TTC549 (cell line): ENCODE measurements around the gene HOXD13.

Experiments used
- FAIRE-seq: peaks from 2 replicates; lab custom pipeline; 2012; peaks lifted over from hg19 to GRCh38; lab: Jason Lieb, UNC

The HOXD13 gene

DNA sequence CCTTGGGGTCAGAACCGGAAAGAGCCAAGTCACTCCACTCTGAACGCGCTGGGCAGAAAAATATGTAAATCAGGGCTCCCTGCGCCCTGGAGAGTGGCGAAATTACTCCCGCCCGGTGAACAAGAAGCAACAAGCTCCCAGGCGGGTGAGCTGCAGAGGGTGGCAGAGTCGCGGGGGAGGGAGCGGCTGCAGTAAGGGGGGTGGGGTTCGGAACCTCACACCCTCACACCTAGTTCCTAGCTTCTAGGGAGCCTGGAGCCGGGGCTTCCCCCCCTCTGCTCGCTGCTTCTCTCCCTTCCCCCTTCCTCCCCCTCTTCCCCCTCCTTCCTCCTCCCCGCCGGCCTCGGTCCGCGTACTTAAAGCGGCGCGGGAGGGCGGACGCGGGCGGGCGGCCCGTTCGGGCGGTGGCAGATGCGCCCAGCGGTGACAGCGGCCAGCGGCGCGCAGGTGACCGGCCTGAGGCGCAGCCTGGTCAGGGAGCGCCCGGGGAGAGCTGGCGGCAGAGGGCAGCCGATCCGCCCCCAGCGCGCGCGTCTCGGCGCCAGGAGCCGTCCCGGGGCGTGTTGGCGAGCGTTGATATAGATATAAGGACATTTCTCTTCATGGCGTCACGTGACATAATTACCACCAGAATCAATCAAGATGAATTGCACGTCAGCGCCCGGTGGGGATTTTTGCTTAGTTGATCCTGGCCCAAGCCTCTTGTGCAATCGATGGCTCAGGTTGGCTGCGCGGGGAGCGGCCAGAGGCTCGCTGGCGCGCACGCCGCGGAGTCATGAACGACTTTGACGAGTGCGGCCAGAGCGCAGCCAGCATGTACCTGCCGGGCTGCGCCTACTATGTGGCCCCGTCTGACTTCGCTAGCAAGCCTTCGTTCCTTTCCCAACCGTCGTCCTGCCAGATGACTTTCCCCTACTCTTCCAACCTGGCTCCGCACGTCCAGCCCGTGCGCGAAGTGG lies 14.3 kb downstream of the HOXD13 start, which contains the start of gene HOXD11:
Gene HOXD11 (plus strand): TSS at position 700 of the 959 bp plus-strand sequence. CDS start 76 bp downstream, at position 776.
- FAIRE-seq = no peak

DNA sequence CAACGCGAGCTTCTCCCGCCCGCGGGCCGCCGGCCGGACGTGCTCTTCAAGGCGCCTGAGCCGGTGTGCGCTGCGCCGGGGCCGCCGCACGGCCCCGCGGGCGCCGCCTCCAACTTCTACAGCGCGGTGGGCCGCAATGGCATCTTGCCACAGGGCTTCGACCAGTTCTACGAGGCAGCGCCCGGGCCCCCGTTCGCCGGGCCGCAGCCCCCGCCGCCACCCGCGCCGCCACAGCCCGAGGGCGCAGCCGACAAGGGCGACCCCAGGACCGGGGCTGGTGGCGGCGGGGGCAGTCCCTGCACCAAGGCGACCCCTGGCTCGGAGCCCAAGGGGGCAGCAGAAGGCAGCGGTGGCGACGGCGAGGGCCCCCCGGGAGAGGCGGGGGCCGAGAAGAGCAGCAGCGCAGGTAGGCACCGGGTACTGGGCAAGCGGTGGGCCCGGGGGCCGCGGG lies 15.2 kb downstream of the HOXD13 start:
- no peak for FAIRE-seq

DNA sequence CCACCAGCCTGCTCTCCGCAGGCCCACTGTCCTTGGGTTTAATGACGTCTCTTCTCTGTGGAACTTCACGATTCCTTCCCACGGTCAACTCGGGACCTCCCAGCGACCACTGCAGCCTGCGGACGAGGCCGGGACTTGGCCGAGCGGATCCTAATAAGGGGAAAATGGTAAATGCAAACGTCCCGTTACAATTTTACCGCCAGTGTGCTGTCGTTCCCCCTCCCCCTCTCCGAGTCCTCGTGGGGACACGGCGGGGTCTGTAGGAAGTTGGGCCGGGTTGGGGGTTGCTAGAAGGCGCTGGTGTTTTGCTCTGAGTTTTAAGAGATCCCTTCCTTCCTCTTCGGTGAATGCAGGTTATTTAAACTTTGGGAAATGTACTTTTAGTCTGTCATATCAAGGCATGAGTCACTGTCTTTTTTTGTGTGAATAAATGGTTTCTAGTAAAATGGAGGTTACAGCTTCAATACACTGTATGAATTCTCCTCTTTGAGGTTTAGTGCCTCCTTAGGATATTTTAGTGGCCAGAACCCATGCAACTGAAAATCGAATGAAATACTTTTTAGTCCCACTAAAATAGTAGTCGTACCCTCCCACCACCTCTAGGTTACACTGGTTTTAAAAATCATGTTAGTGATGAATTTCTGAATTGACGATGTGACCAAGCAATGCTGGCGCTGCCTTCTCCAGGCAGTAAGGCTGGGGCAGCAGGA lies 16.8 kb downstream of the HOXD13 start:
- no peak for FAIRE-seq

DNA sequence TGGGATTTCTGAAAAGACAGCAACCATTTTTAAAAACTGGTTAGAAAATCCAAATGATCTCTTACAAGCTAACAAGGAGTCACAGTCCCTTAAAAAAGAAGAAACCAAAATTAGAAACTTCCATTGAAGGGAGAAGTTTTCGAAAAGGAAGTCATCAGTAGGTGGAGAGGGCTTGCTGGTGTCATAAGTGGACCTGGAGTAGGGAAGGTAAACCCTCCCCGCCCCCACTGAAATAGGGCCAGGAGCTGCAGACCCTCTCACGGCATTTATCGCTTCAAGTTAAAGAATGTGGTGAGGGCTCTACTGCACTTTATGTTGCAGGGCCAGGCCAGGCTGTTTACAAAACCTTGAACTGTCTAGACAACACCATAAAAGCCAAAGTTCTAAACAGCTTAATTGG lies 17.4 kb downstream of the HOXD13 start:
- no peak for FAIRE-seq

DNA sequence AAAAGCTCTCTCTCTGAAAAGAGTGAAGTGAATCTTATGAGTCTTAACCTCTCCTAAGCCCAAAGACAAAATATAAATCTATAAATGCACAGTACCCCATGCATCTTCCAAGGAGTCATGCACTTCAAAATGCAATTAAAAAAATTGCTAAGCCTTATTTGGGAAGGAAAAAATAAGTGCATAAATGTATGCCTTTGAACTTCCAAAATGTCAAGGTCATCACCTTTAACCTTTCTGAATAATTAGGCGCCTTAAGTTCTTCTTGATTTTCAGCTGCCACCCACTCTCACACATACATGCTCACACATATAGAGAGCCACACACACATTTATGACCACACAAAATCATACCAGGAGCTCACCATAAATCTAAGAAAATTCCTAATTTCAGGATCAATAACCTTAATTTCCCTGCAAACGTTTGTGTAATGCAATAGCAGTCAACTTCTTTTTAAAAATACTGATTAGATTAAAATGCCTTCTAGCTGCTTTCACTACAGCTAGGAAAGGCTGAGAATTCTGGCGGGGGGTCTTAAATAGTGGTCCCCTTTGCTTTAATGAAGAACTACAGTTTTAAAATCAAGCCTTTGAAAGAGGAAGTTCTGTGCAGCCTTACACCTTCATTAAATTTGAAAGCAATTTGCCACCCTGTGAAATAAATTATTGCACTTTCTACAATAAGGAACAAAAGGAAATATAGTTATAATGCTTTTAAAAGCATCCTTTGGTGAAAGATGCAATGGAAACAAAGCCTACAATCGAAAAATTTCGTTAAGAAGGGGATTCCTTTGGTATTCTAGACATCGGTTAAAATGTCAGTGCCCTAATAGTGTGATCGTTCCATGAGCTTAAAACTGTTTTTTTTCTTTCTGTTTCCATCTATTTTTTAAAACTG lies 18.1 kb downstream of the HOXD13 start:
- no peak for FAIRE-seq

DNA sequence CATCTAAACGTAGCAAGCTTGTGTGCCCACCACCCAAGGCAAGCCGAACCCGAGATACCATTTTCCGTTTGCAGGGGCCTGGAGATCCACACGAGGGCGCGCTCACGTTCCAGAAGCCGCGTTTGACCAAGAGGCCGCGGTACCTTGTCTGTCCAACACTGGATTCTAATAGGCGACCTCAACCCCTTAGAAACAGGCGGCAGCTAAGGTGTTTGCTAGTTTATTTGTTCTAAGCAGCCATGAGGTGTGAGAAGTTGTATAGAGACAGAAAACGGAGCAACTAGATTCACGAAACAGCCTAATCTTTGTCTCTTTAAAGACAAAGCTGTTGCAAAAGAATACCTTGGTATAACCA lies 18.8 kb downstream of the HOXD13 start:
- peak; percentile 77 for FAIRE-seq

DNA sequence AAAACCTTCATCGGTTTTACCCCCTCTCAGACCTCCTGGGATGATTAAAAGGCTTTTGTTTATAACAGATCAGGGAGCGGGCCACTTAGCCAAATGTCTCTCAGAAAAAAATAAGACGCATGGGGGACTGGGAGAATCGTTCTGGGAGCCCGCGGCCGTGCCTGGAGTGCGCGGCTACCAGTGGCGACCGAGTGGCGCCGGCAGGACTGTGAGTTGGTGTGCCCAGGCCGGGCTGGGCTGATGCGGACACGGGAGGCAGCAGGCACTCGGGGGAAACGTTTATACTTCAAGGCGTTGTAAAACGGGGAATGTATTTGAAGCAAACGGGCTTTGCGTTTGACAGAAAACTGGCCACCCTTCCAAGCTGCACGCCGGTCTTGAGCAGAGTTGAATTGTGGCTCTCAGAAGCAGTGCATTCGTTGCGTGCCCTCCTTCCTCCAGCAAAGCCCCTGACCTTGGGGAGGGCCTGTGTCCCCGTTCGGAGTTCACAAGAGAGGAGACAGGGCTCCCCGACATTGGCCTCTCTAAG lies 19.4 kb downstream of the HOXD13 start:
- no peak for FAIRE-seq

DNA sequence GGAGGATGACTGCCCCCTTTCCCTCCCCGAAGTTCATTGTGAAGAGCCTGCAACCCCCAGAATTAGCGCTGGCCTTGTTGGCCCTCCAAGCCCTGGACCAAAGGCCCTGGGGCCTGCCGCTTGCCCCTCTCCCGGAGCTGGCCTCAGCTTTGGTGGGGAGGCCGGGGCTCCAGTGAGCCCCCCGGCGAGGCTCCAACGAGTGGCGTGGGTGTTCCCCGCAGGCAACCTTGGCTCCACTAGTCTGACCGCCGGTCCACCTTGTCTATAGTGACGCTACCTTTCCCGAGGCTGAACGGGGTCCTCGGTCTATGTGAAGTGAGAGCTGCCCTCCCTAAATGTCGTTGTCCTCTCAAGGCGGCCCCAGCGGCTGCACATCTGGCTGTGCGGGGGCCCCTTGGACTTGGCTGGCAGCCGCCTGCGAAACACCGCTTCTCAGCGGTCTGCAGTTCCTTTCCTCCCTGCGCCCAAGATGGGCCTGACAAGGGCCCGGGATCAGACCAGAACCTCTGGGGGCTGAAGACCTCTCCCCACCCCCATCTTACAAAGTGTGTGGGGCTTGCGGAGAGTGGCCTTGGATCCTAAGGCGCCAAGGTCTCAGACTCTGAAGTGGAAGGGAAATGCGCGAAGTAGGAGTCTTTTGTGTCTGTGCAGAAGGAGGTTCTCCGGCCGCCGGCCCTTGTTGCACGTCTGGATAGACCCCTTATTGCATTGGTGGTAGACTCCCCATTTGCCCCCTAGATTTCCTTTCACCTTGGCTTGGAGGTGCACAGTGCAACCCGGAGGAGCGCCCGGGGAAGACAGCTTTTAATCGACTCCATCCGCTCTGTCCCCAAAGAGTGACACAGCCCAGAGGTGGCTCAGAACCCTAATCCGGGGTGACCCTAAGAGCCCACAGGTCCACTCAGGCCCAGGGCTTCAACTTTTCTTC lies 20.1 kb downstream of the HOXD13 start:
- FAIRE-seq = no peak

DNA sequence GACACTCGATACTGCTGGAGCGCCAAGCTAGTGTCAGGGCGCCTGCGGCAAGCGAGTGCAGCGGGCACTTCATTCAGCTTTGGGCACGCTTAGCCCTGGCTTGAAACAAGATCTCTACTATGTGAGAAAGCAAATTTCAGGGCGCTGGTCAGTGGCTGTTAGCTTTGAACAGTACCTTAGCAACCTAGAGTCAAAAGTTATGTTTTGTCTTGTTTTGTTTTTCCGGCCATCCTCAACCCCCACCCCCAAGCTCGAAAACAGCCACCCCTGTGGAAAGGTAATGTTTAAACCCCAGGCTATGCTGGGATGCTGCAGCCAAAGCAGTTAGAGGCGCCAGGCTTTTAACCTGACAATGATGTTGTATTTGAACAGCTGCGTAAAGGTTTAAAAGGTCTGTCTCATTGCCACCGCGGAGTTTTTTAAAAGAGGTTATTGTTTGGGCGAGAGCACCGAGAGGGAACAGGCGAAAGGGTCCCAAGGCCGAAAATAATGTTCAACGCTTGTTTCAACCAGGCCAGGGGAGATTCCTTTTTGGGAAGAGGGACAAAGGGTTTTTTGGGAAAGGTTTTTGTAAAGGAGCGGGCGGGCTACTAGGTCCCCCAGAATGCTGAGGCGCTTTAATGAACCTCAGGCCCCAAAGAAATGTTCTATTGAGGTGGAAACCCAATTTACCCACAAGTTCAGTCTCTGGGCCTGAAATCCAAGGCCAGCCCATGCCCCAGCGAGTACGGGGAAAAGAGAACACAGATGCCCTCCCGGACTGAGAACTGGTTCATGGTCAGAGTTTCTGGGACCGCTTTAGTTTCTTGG lies 21.8 kb downstream of the HOXD13 start:
- FAIRE-seq = no peak

DNA sequence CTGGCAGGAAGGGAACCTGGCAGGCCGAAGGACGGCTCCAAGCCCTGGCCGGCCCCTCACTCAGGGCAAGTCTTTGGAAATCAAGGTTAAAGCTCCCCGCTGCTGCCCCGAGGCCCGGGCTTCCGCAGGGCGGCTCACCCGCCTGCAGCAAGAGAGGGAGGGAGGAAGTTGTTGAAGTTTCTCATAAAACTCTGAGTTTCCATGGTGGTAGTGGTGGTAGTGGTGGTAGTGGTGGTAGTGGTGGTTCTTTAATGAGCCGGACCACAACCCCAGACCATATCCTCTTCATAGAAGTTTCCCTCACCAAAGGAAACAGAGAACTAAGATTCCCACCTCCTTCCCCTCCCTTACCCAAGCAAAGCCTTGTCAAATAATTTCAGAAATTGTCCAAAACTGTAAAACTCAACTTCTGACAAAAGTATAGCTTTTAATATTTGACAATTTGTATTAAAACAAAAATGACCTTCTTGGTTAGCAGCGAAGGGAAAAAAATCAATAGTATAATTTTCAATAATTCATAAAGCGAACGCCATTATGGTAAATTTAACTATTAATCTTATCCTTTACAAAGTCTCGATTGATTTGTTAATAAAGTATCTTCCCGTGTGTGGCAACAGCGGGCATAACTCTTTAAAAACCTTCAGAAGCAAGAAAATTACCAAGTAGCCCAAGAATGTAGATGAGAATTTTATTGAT lies 22.6 kb downstream of the HOXD13 start:
- no peak for FAIRE-seq

DNA sequence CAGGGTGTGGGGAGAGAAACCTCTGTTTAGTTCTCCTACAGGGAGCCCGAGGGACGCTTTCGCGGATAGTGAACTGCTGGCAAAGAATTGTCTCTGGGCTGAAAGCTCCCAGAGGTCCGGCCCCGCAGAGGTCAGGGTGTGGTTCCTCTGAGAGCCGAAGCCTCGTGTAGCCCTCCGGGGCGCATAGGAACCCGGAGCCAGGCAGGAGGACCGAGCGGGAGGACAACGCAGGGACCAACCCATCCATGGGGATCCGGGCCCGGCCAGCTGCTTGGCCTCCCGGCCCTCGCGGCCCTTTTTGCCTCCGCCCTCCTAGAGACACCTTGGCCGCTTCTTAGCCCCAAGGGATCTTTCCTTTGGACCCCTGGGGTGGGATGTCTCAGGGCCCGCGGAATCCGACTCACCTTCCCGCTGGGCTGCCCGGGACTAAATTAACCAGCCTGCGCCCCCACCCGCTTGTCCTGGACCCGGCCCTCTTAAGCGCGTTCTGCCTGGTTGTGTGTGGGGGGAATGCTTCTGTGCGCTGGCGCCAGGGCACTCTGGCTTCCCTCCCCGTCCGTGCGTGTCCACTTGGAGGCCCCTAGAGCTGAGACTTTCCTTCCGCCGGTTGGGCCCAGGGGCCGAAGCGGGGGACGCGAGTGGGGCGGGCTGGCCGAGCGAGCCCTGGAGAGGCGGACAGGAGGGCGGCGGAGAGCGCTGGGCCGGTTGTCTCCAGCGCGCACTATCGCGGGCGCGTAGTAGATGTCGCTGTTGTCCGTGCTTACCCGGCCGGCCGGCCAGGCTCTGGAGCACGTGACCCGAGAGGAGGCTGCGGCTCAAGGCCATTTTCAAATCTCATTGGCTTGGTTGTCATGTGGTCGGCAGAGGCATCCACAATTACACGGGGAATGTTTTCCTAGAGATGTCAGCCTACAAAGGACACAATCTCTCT lies 23.6 kb downstream of the HOXD13 start, which contains the start of gene HOXD10:
Gene HOXD10 (plus strand): TSS at position 896 of the 931 bp plus-strand sequence. CDS start 56 bp downstream, outside the sequence.
- no peak for FAIRE-seq

DNA sequence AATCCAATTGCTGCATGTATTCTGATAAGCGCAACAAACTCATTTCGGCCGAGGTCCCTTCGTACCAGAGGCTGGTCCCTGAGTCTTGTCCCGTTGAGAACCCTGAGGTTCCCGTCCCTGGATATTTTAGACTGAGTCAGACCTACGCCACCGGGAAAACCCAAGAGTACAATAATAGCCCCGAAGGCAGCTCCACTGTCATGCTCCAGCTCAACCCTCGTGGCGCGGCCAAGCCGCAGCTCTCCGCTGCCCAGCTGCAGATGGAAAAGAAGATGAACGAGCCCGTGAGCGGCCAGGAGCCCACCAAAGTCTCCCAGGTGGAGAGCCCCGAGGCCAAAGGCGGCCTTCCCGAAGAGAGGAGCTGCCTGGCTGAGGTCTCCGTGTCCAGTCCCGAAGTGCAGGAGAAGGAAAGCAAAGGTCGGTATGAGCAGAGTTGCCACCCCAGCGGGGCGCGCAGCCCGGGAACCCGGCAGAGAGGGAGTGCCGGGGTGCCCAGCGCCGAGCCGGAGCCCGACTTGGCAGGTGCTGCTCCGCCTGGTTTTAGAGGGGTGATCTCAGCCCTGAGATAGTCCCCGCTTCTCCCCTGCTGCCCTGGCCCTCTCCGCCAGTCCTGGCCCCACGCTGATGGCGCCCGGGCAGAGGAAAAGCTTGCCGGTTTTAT lies 24.8 kb downstream of the HOXD13 start:
- FAIRE-seq = no peak

DNA sequence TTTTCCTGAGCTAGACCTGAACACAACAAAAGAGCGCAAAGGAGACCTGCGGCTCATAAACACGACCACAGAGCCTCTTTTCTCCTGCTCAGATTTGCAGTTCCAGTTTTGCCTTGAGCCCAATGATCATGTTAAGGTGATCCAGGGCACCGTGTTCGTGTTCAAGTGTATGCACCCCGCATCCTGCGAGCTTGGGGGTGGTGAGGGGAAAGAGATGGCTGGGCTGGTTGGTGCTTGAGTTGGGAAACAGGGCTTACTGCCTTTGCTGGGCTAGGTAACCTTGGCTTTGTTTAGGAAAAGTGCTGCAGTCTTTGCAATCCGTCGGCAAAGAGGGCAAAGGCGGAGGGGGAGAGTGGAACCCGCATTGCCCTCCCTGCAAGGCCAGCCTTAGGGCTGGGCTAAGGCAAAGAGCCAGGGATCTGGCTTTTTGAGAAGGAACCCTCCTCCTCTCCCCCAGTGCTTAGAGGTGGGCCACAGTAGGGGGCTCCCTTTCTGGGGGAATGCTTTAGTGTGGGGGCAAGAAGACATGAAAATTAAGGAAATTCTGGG lies 25.4 kb downstream of the HOXD13 start:
- FAIRE-seq = no peak

DNA sequence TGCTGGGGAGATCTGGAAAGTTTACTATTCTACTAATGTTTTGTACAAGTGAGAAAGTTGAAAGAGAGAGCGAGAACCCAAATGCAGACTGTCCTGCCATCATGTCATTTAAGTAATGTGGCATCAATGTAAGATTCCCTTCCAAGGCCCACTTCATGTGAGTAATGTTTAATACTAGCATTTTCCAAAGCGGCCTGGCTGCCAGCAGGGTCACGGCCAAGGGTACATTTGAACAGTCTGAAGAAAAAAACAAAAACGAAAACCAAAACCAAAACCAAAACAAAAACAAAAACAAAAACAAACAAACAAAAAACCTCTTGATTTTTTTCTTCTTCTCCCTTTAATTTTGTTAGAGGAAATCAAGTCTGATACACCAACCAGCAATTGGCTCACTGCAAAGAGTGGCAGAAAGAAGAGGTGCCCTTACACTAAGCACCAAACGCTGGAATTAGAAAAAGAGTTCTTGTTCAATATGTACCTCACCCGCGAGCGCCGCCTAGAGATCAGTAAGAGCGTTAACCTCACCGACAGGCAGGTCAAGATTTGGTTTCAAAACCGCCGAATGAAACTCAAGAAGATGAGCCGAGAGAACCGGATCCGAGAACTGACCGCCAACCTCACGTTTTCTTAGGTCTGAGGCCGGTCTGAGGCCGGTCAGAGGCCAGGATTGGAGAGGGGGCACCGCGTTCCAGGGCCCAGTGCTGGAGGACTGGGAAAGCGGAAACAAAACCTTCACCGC lies 26.2 kb downstream of the HOXD13 start:
- no peak for FAIRE-seq

DNA sequence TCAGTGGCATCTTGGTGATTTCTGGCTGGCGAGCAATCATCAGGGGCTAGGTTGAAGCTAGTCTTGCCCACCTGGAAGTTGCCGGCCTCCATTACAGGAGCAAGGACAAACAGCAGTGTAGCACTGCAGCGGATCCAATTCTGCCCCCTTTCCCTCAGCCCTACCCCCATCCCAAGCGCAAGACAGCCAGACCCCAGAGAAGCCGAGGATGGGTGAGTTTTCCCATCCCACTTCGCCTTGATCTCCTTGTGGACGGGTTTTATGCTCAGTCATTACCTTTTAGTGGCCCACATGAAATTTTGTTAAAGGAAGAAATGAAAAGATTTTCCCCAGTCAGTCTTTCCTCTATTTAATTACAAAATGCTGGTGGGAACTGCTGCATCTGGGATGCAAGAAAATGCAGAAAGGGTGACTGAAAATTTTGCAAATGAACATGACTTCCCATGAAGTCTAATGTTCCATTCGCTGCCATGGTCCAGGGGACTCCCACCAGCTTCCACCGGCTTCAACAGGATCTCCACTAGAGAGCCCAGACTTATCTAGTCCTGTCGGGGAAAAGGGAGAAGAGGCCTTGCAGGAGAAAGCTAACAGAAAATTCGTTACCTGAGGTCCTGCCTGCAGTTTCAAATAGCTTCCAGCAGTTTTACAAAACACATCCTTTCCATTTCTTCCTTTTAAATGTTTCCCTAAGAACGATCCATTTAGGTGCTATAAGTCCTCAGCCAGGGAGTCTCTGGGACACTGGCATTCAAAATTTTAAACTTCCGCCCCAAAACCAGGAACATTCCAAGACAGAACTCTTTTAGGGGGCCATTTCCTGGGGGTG lies 28.1 kb downstream of the HOXD13 start:
- FAIRE-seq = no peak
